ENCODE results near the gene C3orf62.

- TF ChIP-seq POLR2AphosphoS5 (IDR thresholded peaks at IDR 0.05) (no peak), CTCF (IDR thresholded peaks at IDR 0.05) (no peak), POLR2A (IDR thresholded peaks at IDR 0.05) (no peak), EP300 (IDR thresholded peaks at IDR 0.05) (no peak)
Measured at GRCh38 chr3:49270156-49270500, 6.9 kb downstream of the C3orf62 start.
